Fibroblast of pulmonary artery (primary cell): ENCODE results near the gene MDP1.
A peak's percentile ranks its signal among the peaks of the same experiment; 100 is the strongest.

ENCODE experiments used
- DNase-seq: peaks from one replicate; pipeline ENCODE4 v3.0.0-alpha.2; 2010; ENCODE audit warnings: low read depth
- H3K4me3 ChIP-seq: replicated peaks from 2 replicates; pipeline ENCODE4 v1.5.1; 2011; ENCODE audit warnings: low read depth, mild to moderate bottlenecking, control low read depth, low read length, moderate library complexity
- TF ChIP-seq, protein P1 (sequence below): IDR thresholded peaks from 2 replicates; pipeline ENCODE4 v1.5.1; 2011; ENCODE audit warnings: mild to moderate bottlenecking, control low read depth, low read length, inconsistent platforms; ENCODE audit errors: missing control alignments

The MDP1 gene

DNA sequence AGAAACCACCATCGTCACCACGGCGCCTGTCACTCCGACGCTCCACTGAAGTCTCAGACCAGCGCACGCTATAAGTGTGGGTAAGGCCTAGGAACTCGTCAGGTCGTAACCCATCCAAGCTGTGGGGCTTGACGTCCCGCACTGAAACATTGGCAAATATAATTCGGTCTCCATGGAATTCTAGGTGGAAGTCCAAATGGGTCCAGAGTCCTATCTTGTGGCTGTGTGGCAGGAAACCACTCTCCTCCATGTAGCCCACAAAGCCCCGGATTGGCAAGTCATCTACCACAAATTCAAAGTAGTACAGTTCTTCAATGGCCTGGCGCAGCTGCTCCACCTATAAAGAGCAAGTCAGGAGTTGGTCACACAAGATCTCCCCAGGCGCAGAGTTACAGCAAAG is 22.9 kb downstream of the MDP1 start:
- H3K4me3 ChIP-seq: no peak overlapping the region
- no peak for DNase-seq
- TF ChIP-seq, protein P1, sequence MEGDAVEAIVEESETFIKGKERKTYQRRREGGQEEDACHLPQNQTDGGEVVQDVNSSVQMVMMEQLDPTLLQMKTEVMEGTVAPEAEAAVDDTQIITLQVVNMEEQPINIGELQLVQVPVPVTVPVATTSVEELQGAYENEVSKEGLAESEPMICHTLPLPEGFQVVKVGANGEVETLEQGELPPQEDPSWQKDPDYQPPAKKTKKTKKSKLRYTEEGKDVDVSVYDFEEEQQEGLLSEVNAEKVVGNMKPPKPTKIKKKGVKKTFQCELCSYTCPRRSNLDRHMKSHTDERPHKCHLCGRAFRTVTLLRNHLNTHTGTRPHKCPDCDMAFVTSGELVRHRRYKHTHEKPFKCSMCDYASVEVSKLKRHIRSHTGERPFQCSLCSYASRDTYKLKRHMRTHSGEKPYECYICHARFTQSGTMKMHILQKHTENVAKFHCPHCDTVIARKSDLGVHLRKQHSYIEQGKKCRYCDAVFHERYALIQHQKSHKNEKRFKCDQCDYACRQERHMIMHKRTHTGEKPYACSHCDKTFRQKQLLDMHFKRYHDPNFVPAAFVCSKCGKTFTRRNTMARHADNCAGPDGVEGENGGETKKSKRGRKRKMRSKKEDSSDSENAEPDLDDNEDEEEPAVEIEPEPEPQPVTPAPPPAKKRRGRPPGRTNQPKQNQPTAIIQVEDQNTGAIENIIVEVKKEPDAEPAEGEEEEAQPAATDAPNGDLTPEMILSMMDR: no peak

DNA sequence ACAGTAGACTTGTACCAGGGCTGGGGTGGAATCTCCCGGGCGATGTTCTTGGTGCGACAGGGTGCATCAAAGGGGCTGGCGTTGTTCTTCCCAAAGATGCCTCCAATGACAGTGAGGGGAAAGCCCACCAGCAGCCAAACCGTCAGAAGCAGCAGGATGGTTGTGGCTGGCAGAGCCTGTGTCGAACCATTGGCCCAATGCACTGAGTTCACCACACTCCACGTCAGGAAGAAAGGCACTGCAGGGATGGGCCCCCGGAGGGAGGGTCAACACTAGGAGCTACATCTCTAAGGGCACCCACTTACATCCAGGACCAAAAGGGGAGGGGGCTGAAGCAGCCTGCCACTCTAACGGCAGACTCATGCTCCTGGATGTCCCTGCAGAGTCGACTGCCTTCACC is 25.4 kb downstream of the MDP1 start:
- TF ChIP-seq, protein P1: no peak
- no peak for DNase-seq
- no peak overlapping the region for H3K4me3 ChIP-seq

DNA sequence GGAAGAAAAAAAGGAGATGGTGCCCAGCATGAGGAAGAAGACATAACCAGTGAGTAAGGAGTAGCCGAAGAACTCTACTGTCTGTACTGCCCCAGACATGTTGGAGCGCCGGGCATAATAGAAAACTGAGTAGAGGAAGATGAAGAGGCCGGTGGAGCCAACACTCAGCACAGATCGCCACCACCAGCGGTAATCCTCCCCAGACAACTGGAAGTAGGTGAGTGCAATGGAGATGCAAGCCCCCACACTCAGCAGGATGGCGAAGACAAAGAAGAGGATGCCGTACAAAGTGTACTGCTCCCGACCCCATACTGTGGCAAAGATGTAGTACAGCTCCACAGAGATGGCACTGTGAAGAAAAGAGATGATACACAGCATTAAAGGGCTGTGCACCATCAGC is 26.4 kb downstream of the MDP1 start:
- TF ChIP-seq, protein P1: no peak
- no peak overlapping the region for H3K4me3 ChIP-seq
- no peak for DNase-seq

DNA sequence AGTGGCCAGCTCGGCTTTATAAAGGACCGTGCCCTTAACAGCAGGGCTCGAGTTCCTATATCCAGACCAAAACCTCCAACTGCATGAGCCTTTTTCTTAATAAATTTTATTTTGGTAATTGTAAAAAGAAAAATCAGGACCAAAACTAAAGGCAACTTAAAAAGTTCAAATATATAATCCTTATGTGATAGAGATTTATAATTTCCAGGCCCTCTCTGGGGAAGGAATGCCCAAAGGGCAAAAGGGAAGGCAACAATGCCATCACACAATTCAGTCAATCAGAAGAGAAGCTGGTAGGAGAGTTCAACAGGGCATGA is 26.8 kb downstream of the MDP1 start:
- TF ChIP-seq, protein P1: no peak
- DNase-seq: no peak
- peak overlapping the region; percentile 80 for H3K4me3 ChIP-seq

DNA sequence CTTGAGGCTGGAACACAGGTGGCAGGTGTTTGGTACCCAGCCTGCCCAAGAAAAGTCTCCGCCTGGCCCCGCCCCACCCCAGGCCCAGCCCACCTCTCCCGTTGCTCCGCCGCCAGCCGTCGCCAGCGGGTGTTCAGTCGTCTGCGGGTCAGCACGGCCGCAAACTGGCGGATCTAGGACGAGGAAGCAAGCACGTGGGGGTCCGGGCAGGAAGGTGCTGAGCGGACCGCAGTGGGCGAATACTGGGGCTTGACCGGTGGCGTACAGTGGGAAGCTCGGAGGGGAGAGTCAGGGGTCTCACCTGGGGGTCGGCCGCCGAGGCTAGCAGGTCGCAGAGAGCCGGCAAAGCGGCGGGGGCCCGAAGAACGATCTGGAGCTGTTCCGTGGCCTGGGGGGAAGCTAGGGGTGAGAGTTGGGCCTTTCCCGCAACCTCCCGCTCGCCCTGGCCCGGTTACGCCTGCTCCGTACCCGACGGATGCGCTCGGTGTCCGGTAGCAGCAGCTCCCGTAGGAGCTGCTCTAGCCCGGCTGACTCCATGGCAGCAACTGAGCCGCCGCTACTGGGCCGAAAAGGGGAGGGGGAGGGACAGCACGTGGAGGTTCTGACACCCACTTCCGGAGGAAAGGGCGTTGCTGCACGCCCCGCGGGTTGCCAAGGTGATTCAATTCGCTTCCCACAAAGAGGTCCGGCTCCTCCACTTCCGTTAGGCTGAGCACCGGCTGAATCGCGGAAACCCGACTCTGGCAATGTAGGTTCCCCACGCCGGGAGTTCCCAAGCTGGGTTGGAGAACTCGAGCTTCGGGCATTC is 27.4 kb downstream of the MDP1 start, which contains the start of gene IPO4:
Gene IPO4 (minus strand): TSS at position 566 of the 808 bp plus-strand sequence. CDS start 29 bp downstream, at position 537.
- DNase-seq: peak; percentile 99
- peak within 1 kb of the TSS; percentile 80 for H3K4me3 ChIP-seq
- TF ChIP-seq, protein P1: no peak

GRCh38 chr14:24187539-24187915 is 28.3 kb downstream of the MDP1 start:
- DNase-seq: no peak
- H3K4me3 ChIP-seq: peak overlapping the region; percentile 80
- TF ChIP-seq, protein P1: no peak
